Ectodermal cell (in vitro differentiated cells): ENCODE data around the gene SIK3.

Source experiments
- H3K27ac ChIP-seq: 2 replicates; pipeline ENCODE4 v1.7.0; 2013; ENCODE audit warnings: mild to moderate bottlenecking, low read depth, low read length; ENCODE audit not compliant: insufficient read depth, poor library complexity, severe bottlenecking
- H3K27me3 ChIP-seq: 2 replicates; pipeline ENCODE4 v1.7.0; 2013; ENCODE audit warnings: mild to moderate bottlenecking, low read length; ENCODE audit not compliant: insufficient read depth, control insufficient read depth, poor library complexity, severe bottlenecking
- H3K36me3 ChIP-seq: one replicate; pipeline ENCODE4 v1.7.0; 2013; ENCODE audit warnings: low read length; ENCODE audit not compliant: control insufficient read depth, insufficient read depth
- H3K4me1 ChIP-seq: one replicate; pipeline ENCODE4 v1.7.0; 2013; ENCODE audit warnings: low read length; ENCODE audit not compliant: control insufficient read depth, insufficient read depth
- H3K4me3 ChIP-seq: 2 replicates; pipeline ENCODE4 v1.7.0; 2013; ENCODE audit warnings: low read depth, low read length, control low read depth; ENCODE audit not compliant: insufficient read depth
- H3K9me3 ChIP-seq: 2 replicates; pipeline ENCODE4 v1.7.0; 2013; ENCODE audit warnings: mild to moderate bottlenecking, low read length, moderate library complexity; ENCODE audit not compliant: control insufficient read depth
- WGBS, 2 experiments: methylation state at CpG; one replicate each; pipeline ENCODE4 v1.1.7; 2013; ENCODE audit warnings: missing lambda C conversion rate in 2 of 2; 5-methylcytosine and 5-hydroxymethylcytosine counted together

The SIK3 gene

DNA sequence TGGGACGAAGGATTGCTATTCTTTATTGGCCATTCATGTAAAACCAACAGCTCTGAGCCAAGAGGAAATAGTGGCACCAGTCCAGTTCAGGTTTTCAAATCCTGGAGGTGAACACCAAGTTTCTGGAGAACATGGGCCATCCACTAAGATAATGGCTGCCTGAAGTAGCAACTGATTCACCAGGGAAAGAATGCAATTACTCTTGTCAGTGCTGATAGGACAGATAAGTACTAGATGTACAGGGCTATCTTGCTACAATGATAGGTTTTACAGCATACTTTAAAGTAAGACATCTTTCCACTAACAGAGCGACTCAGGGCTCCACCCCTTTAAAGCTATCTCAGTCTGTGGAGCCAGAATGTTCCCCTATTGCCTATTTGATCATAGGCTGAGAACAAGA, 224.0 kb downstream of the SIK3 start:
- H3K9me3 ChIP-seq = no peaks in the 10 kb centered on the region
- H3K27ac ChIP-seq = no peak overlapping the region
- H3K27me3 ChIP-seq = no peaks in the 10 kb centered on the region
- H3K4me3 ChIP-seq = no peak overlapping the region
- WGBS, 2 experiments = 94 to 98% methylated on average over 2 of the region's 2 CpGs
- peaks cover 22% of the 10 kb centered on the region for H3K36me3 ChIP-seq
- no peaks in the 10 kb centered on the region for H3K4me1 ChIP-seq

DNA sequence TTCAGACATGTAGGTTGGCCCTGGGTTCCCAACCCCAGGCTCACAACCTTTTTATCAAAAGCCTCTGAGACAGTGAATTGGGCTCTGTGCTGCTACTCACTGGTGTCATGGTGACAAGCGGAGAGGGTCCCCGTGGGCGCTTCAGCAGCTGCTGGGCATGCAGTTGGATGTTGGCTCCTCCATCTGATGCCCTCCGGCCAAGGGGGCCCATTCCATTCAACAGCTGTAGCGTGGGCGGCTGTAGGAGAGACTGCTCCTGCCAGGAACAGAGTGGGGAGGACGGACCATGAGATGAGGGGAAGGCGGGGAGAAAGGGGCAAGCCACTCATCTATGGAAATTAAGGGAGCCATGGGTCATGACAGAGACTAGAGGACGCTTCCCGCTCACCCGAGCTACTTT, 224.8 kb downstream of the SIK3 start:
- no peak overlapping the region for H3K4me3 ChIP-seq
- H3K27ac ChIP-seq = no peak overlapping the region
- H3K4me1 ChIP-seq = no peaks in the 10 kb centered on the region
- no peaks in the 10 kb centered on the region for H3K9me3 ChIP-seq
- 96% methylated on average over 11 of the region's 11 CpGs for WGBS, 2 experiments
- peaks cover 26% of the 10 kb centered on the region for H3K36me3 ChIP-seq
- no peaks in the 10 kb centered on the region for H3K27me3 ChIP-seq

DNA sequence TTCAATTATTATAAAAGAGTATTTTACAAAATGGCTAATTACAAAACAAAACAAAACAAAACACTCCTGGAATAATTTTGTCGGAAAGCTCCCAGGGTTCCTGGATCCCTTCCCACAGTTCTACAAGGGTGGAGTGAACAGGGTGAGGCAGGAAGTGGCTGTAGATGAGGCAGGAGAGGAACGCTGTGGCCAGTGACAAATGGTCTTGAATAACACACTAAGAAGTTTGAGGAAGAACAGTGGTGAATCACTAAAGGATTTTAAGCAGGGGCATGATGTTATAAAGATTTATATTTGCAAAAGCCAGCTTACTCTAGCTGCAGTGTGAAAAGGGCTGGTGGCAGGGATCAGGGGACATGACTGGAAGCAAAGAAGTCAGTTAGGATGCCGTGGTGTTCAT, 227.0 kb downstream of the SIK3 start:
- 92 to 93% methylated on average over 3 of the region's 3 CpGs for WGBS, 2 experiments

DNA sequence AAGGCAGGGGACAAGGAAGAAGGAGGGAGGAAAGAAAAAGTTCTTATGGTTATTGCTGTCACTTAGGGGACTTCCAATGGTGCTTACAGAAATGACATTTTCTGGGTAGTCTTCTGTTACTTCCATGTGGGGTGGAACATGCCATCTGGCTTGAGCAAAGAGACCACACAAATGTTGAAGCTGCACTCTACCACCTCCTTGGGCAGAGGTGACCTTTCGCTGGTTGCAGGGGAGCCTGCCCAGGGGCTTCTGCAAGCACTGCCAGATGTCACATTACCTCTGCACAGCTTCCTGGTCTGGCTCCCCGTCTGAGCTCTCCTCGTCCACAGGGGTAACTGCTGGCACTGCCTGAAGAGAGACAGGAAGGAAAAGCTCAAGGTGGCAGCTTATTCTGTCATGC, 228.2 kb downstream of the SIK3 start:
- H3K27ac ChIP-seq = no peak overlapping the region
- no peak overlapping the region for H3K4me3 ChIP-seq
- H3K27me3 ChIP-seq = no peaks in the 10 kb centered on the region
- H3K4me1 ChIP-seq = no peaks in the 10 kb centered on the region
- peaks cover 44% of the 10 kb centered on the region for H3K36me3 ChIP-seq
- 93 to 95% methylated on average over 3 of the region's 3 CpGs for WGBS, 2 experiments
- H3K9me3 ChIP-seq = no peaks in the 10 kb centered on the region

More for the DNA sequence above, 227.0 kb downstream of the SIK3 start:
- Histone ChIP-seq H3K4me1 (no peaks in the 10 kb centered on the region), H3K27ac (no peak overlapping the region), H3K27me3 (no peaks in the 10 kb centered on the region), H3K4me3 (no peak overlapping the region), H3K36me3 (peaks cover 39% of the 10 kb centered on the region), H3K9me3 (no peaks in the 10 kb centered on the region)

GRCh38 chr11:116869610-116870009, 228.6 kb downstream of the SIK3 start:
- no peak overlapping the region for H3K27ac ChIP-seq
- no peak overlapping the region for H3K4me3 ChIP-seq
- H3K36me3 ChIP-seq = peaks cover 44% of the 10 kb centered on the region
- H3K27me3 ChIP-seq = no peaks in the 10 kb centered on the region
- WGBS, 2 experiments = 89 to 93% methylated on average over 4 of the region's 4 CpGs
- H3K4me1 ChIP-seq = no peaks in the 10 kb centered on the region
- H3K9me3 ChIP-seq = no peaks in the 10 kb centered on the region

DNA sequence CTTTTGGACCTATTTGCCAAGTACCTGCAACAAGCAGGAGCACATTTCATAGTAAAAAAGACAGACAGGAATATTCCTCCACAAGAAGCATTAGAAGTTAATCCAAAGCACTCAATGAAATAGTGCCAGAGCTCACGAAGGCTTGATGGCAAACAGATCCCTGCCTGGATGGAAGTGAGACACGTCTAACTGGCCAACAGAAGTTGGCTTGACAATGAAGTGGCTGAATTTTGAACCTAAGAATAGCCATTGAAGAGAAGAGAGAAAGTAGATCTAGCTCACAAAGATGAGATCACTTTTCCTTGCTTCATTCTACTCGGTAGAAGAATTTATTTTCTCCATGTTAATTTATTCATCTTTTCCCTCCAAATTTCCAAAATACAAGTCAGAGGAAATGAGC, 230.2 kb downstream of the SIK3 start:
- no peak overlapping the region for H3K4me3 ChIP-seq
- H3K4me1 ChIP-seq = no peaks in the 10 kb centered on the region
- WGBS, 2 experiments = 86 to 97% methylated on average over 3 of the region's 3 CpGs
- H3K27ac ChIP-seq = no peak overlapping the region
- H3K9me3 ChIP-seq = no peaks in the 10 kb centered on the region
- H3K36me3 ChIP-seq = peaks cover 36% of the 10 kb centered on the region
- no peaks in the 10 kb centered on the region for H3K27me3 ChIP-seq

DNA sequence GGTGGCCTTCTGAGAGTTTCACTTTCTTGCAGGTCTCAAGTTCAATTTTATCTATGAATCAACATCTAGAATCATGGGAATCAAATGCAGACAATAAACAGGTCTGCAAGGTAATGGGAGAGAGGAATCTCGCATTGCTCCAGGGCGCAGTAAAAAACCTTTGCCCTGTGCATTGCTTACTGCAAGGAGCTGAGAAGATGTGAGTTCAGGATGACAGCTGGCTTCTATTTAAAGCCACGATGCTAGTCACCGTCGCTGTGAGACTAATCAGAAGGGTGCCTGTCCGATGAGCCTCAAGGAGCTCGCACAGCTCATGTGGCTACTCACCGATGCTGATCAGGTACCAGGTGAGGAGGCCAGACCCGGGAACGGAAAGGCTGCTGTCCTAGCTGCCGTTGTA, 230.6 kb downstream of the SIK3 start:
- 97% methylated on average over 11 of the region's 11 CpGs for WGBS, 2 experiments
- no peak overlapping the region for H3K27ac ChIP-seq
- no peaks in the 10 kb centered on the region for H3K9me3 ChIP-seq
- H3K36me3 ChIP-seq = peaks cover 36% of the 10 kb centered on the region
- H3K27me3 ChIP-seq = no peaks in the 10 kb centered on the region
- no peaks in the 10 kb centered on the region for H3K4me1 ChIP-seq
- no peak overlapping the region for H3K4me3 ChIP-seq

DNA sequence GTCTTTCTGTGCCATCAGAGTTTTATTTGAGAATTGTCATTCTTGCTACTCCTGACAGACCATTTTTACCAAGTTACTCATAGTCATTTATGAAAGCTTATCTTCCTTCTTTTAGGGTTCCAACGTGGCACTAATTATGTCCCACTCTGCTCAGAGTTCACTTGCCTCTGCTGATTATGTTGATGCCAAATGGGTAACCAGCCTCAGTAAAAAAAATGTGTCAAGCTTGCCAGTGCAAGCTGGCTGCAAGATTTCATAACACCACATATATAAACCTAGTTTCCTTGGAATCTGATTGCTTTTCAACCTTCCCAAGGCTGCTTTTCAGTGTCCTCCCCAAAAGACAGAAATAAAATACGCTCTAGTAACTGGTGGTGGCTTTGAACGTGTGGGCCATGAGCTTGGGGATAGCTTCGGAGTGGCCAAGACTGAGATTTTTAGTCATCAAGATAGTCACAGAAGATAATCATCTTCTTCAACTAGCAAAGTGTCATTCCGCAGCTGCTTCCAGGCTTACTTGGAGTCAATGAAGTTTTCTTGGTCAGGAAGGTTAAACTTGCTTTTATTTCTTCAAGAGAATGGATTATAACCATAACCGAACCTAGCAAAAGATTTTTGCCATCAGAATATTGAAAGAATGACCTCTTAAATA, 231.3 kb downstream of the SIK3 start:
- Histone ChIP-seq H3K27me3 (no peaks in the 10 kb centered on the region), H3K9me3 (no peaks in the 10 kb centered on the region), H3K4me1 (no peaks in the 10 kb centered on the region), H3K36me3 (peaks cover 37% of the 10 kb centered on the region), H3K27ac (no peak overlapping the region), H3K4me3 (no peak overlapping the region)
- 91 to 98% methylated on average over 6 of the region's 6 CpGs for WGBS, 2 experiments

DNA sequence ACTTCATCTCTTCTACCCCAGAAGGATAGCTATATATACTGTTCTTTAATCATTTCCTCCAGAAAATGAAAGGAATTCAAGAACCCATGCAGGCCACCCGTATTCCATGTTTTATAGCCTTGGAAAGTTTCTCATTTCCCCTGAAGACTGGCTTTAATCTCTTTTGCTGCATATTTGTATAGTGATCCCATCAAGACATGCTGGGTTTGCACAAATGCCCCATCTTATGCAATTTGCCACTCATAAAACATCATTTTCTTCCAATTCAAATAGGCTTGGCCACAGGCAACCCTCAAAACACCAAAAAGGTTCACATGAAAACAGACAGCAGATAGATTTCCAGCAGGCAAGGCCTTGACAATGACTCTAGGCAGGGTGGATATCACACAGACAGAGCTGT, 232.5 kb downstream of the SIK3 start:
- no peak overlapping the region for H3K27ac ChIP-seq
- WGBS, 2 experiments = 97 to 100% methylated on average over 1 of the region's 1 CpG
- H3K9me3 ChIP-seq = no peaks in the 10 kb centered on the region
- no peaks in the 10 kb centered on the region for H3K27me3 ChIP-seq
- H3K4me1 ChIP-seq = no peaks in the 10 kb centered on the region
- no peak overlapping the region for H3K4me3 ChIP-seq
- peaks cover 38% of the 10 kb centered on the region for H3K36me3 ChIP-seq

GRCh38 chr11:116864531-116864930, 233.7 kb downstream of the SIK3 start:
- Histone ChIP-seq H3K9me3 (no peaks in the 10 kb centered on the region), H3K27me3 (no peaks in the 10 kb centered on the region), H3K4me3 (no peak overlapping the region), H3K36me3 (peaks cover 38% of the 10 kb centered on the region), H3K27ac (no peak overlapping the region), H3K4me1 (no peaks in the 10 kb centered on the region)
- WGBS, 2 experiments = 96 to 97% methylated on average over 5 of the region's 5 CpGs

DNA sequence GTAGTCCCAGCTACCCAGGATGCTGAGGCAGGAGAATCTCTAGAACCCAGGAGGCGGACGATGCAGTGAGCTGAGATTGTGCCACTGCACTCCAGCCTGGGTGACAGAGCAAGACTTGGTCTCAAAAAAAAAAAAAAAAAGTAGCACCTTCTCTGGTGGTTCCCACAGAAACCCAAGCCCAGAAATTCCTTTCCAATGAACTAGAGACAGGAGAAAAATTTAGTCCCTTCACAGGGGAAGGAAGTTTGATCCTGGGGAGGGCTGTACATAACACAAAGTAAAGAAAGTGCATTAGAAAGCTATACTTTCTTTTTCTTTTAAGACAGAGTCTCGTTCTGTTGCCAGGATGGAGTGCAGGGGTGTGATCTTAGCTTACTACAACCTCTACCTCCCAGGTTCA, 235.3 kb downstream of the SIK3 start:
- peaks cover 46% of the 10 kb centered on the region for H3K36me3 ChIP-seq

More for the DNA sequence above, 235.3 kb downstream of the SIK3 start:
- Histone ChIP-seq H3K4me1 (no peaks in the 10 kb centered on the region), H3K4me3 (no peak overlapping the region), H3K27ac (no peak overlapping the region), H3K9me3 (no peaks in the 10 kb centered on the region), H3K27me3 (no peaks in the 10 kb centered on the region)
- 93 to 97% methylated on average over 3 of the region's 3 CpGs for WGBS, 2 experiments
